ENCODE results near the gene NME3.

The NME3 gene

GRCh38 chr16:1768767-1769401 is 2.5 kb downstream of the NME3 start:
- no peak for DNase-seq (ENCODE audit: low read depth, low spot score)

GRCh38 chr16:1768061-1768766 is 3.1 kb downstream of the NME3 start:
- DNase-seq (ENCODE audit: low read depth, low spot score), result no peak

- no peak for DNase-seq (ENCODE audit: low read depth, low spot score)
These were observed 4.0 kb downstream of the NME3 start for GRCh38 chr16:1767116-1767994.

GRCh38 chr16:1766701-1767100 is 4.6 kb downstream of the NME3 start:
- DNase-seq (ENCODE audit: low read depth, low spot score), result no peak

GRCh38 chr16:1766231-1766630 is 5.1 kb downstream of the NME3 start:
- DNase-seq (ENCODE audit: low read depth, low spot score), result no peak

- no peak for DNase-seq (ENCODE audit: low read depth, low spot score)
These were observed 5.5 kb downstream of the NME3 start for GRCh38 chr16:1765826-1766225.

GRCh38 chr16:1764971-1765370 is 6.4 kb downstream of the NME3 start:
- DNase-seq (ENCODE audit: low read depth, low spot score), result no peak

- no peak for DNase-seq (ENCODE audit: low read depth, low spot score)
These were observed 7.5 kb downstream of the NME3 start for GRCh38 chr16:1763521-1764511.

GRCh38 chr16:1762879-1763520 is 8.3 kb downstream of the NME3 start:
- DNase-seq (ENCODE audit: low read depth, low spot score), result no peak

- no peak for DNase-seq (ENCODE audit: low read depth, low spot score)
These were observed 9.0 kb downstream of the NME3 start for GRCh38 chr16:1762196-1762878.

- DNase-seq (ENCODE audit: low read depth, low spot score), result no peak
These were observed 9.6 kb downstream of the NME3 start for GRCh38 chr16:1761751-1762150.

- no peak for DNase-seq (ENCODE audit: low read depth, low spot score)
These were observed 10.4 kb downstream of the NME3 start for GRCh38 chr16:1760911-1761310.

- DNase-seq (ENCODE audit: low read depth, low spot score), result no peak
These were observed 11.8 kb downstream of the NME3 start for GRCh38 chr16:1759511-1759910.

- no peak for DNase-seq (ENCODE audit: low read depth, low spot score)
These were observed 12.4 kb downstream of the NME3 start for GRCh38 chr16:1758923-1759322.

GRCh38 chr16:1757714-1758461 is 13.5 kb downstream of the NME3 start:
- DNase-seq (ENCODE audit: low read depth, low spot score), result no peak

- no peak for DNase-seq (ENCODE audit: low read depth, low spot score)
These were observed 17.1 kb downstream of the NME3 start for GRCh38 chr16:1754204-1754603.

GRCh38 chr16:1752853-1753252 is 18.5 kb downstream of the NME3 start:
- no peak for DNase-seq (ENCODE audit: low read depth, low spot score)

- no peak for DNase-seq (ENCODE audit: low read depth, low spot score)
These were observed 19.4 kb downstream of the NME3 start for GRCh38 chr16:1751946-1752345.
